ENCODE measurements around the gene NDUFAF8.

Gene NDUFAF8

DNA sequence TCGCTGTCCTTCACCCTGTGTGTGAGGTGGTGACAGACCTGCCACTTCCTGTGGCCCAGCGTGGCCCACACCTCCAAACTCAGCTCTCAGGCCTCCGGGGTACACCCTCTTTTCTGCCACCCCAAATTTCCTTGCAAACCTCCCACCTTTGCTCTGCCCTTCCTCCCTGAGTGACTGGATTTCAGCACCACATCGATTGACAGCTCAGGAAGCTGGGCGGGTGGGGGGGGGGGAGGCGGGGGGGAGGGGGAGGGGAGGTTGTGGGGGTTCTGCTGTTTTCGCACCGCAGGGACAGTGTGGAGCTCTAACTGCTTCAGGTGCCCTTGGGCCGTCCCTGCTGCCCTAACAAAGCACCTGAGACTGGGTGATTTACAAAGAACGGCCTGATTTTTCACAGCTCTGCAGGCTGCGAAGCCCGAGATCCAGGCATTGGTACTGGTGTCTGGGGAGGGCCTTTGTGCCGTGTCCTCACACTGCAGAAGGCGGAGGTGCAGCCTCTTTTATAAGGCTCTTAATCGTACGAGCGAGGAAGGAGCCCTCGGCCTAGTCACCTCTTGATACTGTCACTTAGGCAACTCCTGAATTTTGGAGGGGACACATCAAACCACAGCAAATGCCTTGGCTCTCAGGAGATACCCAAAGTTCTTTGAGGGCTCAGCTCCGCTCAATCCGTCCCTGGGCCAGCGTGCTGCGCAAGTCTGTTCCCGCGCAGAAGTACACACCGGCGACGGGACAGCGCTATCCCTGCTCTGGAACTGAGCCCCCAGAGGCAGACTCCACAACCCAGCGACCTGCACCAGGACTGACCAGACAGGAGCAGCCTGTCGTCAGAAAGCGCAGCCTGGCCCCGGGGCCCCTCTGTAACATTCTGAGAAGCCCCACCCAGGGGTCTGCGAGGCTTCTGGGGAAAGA is 3.6 kb downstream of the NDUFAF8 start:
- H3K27me3 ChIP-seq, result no peaks in the 10 kb centered on the region
- no peak for DNase-seq
- peaks cover 13% of the 10 kb centered on the region for H3K36me3 ChIP-seq
- peaks cover 20% of the 10 kb centered on the region for H3K4me1 ChIP-seq
- no peak overlapping the region for H3K4me3 ChIP-seq (ENCODE audit: low read depth, low read length)
- TF ChIP-seq, protein P1, sequence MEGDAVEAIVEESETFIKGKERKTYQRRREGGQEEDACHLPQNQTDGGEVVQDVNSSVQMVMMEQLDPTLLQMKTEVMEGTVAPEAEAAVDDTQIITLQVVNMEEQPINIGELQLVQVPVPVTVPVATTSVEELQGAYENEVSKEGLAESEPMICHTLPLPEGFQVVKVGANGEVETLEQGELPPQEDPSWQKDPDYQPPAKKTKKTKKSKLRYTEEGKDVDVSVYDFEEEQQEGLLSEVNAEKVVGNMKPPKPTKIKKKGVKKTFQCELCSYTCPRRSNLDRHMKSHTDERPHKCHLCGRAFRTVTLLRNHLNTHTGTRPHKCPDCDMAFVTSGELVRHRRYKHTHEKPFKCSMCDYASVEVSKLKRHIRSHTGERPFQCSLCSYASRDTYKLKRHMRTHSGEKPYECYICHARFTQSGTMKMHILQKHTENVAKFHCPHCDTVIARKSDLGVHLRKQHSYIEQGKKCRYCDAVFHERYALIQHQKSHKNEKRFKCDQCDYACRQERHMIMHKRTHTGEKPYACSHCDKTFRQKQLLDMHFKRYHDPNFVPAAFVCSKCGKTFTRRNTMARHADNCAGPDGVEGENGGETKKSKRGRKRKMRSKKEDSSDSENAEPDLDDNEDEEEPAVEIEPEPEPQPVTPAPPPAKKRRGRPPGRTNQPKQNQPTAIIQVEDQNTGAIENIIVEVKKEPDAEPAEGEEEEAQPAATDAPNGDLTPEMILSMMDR (IDR thresholded peaks at IDR 0.05; ENCODE audit: low read depth, low read length), result no peak
- H3K9me3 ChIP-seq, result no peaks in the 10 kb centered on the region

DNA sequence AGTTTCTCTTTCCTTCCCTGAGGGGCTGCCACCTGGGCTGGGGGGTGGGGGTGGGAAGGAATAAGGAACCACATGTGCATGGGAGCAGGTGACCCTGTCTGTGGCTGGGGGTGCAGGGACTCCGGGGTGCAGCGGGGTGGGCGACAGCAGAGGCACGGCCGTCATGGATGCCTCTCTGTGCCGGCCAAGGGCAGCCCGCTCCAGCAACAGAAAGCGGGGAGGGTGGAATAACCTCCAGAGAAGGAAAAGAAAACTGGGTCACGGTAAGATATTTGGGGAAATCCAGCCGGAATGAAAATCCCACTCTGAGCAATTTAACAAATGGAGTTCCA is 4.2 kb downstream of the NDUFAF8 start:
- Histone ChIP-seq H3K4me1 (peaks cover 20% of the 10 kb centered on the region), H3K4me3 (ENCODE audit: low read depth, low read length) (no peak overlapping the region), H3K27me3 (no peaks in the 10 kb centered on the region), H3K36me3 (peaks cover 13% of the 10 kb centered on the region), H3K9me3 (no peaks in the 10 kb centered on the region)
- TF ChIP-seq, protein P1 (IDR thresholded peaks at IDR 0.05; ENCODE audit: low read depth, low read length), result no peak
- DNase-seq, result no peak

- Histone ChIP-seq H3K4me3 (ENCODE audit: low read depth, low read length) (no peak overlapping the region), H3K27me3 (no peaks in the 10 kb centered on the region), H3K9me3 (no peaks in the 10 kb centered on the region), H3K4me1 (peaks cover 20% of the 10 kb centered on the region), H3K36me3 (peaks cover 13% of the 10 kb centered on the region)
- peak; percentile 50 for DNase-seq
- TF ChIP-seq, protein P1 (IDR thresholded peaks at IDR 0.05; ENCODE audit: low read depth, low read length), result peak; percentile 14; the same call in 1 of the 2 replicates
These were observed 5.4 kb downstream of the NDUFAF8 start for GRCh38 chr17:81244358-81245023.

DNA sequence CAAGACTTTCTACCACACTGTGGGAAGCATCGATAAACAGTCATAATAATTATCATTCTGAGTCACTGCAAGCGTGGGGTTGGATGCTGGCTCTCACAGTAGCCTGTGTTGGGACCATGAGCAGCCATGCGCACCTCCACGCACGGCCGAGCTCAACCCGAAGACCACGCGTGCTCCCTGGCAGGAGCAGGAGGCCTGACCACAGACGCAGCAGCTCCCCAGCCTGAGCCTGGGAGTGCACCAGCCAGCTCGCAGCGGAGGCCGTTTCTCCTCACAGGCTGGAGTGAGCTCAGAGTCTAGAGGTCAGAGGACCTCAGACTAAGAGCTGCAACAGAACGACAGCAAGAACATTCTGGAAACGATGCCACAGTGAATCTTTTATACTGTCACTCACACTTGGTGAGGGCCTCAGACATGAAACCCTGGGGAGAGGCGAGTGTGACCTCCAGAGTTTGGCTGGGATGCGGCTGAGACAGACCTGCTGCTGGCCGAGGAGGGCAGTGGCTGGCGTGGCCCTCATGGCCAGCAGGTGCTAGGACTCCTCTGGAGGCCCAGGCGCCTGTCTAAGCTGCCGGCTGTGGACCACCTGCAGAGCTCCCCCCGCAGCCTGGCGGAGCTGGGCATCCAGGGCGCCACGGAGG is 6.0 kb downstream of the NDUFAF8 start:
- DNase-seq, result peak; percentile 42
- H3K36me3 ChIP-seq, result peaks cover 13% of the 10 kb centered on the region
- no peaks in the 10 kb centered on the region for H3K27me3 ChIP-seq
- H3K4me1 ChIP-seq, result peaks cover 20% of the 10 kb centered on the region
- TF ChIP-seq, protein P1 (IDR thresholded peaks at IDR 0.05; ENCODE audit: low read depth, low read length), result no peak
- no peak overlapping the region for H3K4me3 ChIP-seq (ENCODE audit: low read depth, low read length)
- no peaks in the 10 kb centered on the region for H3K9me3 ChIP-seq

DNA sequence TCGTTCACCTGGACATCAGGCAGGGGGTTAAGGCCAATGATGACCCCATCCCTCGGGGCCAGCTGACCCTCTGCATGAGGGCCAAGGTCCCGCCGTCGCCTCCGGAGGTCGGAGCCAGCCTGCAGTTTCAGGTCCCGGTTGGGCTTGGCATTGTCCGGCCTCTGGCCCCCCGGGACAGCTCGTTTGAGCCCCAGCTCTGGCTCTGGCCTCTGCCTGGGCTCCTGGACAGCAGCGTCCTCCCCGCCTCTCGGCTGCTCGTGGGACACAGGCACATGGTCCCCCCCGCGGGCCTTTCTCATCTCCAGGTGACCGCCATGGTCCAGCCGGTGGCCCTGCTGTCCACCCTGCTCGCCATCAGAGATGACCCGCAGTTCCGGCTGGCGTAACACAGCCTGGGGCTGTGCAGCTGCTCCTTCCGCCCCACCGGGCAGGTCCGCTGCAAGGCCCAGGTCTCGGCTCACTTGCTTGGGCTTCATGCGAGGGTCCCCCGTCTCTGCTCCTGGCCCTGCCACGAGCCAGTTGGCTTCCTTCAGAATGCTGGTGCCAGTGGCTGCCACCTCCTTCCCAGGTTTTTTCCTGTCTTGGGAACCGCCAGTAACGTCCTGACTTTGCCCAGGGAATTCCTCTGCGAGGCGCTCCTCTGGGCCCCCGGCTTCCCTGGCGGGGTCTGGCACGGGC is 6.7 kb downstream of the NDUFAF8 start:
- Histone ChIP-seq H3K4me1 (peaks cover 24% of the 10 kb centered on the region), H3K4me3 (ENCODE audit: low read depth, low read length) (no peak overlapping the region), H3K36me3 (peaks cover 11% of the 10 kb centered on the region), H3K27me3 (no peaks in the 10 kb centered on the region), H3K9me3 (no peaks in the 10 kb centered on the region)
- TF ChIP-seq, protein P1 (IDR thresholded peaks at IDR 0.05; ENCODE audit: low read depth, low read length), result no peak
- peak; percentile 27 for DNase-seq
